ENCODE data around the gene SPTLC3. TPM values are rescaled to one million over a fixed set of nuclear protein-coding genes. Genes with fewer than 3 reads are reported as not detected.

SPTLC3 gene
- polyA plus RNA-seq, 1 donor, result 42.0 TPM

DNA sequence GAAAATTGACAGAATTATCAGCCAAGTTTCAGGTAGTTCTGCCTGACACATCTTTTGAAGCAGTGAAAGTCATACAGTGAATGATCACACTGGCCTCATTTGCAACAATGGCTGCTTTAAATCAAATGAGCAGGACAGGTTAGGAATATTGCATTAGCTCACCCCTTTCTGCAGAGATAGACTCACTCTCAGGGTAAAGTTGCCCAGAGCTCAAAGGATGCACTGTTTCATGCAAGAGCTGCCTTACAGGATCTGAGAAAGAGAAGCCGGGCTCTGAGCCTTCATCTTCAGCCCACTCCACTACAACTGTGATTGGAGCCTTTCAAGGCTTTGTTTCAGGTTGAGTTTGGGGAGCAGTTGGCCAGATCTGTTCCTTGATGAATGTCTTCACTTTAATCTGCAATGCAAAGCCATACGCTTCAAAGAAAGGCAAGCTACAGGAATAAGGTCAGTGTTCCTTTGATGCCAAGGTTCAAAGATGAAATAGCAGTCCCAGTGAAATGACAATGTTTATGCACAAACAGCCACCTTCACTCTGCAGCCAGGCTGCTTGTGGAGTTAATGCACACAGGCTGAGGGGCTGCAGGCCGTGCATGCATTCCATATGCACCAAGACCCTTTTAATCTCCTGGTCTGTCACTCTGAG is 121.4 kb downstream of the SPTLC3 start:
- no CpG with 5 or more reads among the region's 3 CpGs for WGBS (ENCODE audit: insufficient coverage, low lambda C conversion rate)
- peaks cover 76% of the 10 kb centered on the region for H3K36me3 ChIP-seq (ENCODE audit: control insufficient read depth, insufficient read depth, low read length)

DNA sequence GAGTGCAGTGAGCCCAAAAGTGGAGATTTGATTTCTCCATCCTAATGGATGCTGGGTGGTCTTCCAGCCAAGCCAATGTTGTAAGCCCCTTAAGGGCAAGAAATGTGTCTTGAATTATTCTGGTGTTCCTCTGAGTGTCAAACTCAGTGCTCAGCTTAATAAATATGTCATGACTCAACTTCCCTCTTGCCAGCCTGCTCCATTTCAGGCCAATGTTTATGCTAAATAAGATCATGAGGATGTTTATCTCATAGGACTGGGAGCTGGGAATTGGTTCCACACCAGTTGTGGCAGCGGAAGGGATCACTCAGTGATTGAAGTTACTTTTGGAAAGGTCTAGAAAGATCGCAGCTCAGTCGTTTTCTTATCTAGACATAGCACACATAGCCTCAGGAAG is 121.9 kb downstream of the SPTLC3 start:
- Histone ChIP-seq H3K4me3 (ENCODE audit: low read length) (no peak overlapping the region), H3K27ac (ENCODE audit: low read length) (no peak overlapping the region), H3K9me3 (ENCODE audit: control insufficient read depth, low read depth, low read length) (peaks cover 5% of the 10 kb centered on the region), H3K4me1 (ENCODE audit: control insufficient read depth, insufficient read depth, low read length) (no peaks in the 10 kb centered on the region), H3K27me3 (ENCODE audit: control insufficient read depth, insufficient read depth, low read length) (no peaks in the 10 kb centered on the region), H3K36me3 (ENCODE audit: control insufficient read depth, insufficient read depth, low read length) (peaks cover 71% of the 10 kb centered on the region)
- 80% methylated on average over 1 of the region's 3 CpGs for WGBS (ENCODE audit: insufficient coverage, low lambda C conversion rate)
- DNase-seq, result no peak

More for the DNA sequence above, 121.4 kb downstream of the SPTLC3 start:
- Histone ChIP-seq H3K4me1 (ENCODE audit: control insufficient read depth, insufficient read depth, low read length) (no peaks in the 10 kb centered on the region), H3K4me3 (ENCODE audit: low read length) (no peak overlapping the region), H3K9me3 (ENCODE audit: control insufficient read depth, low read depth, low read length) (peaks cover 5% of the 10 kb centered on the region), H3K27me3 (ENCODE audit: control insufficient read depth, insufficient read depth, low read length) (no peaks in the 10 kb centered on the region), H3K27ac (ENCODE audit: low read length) (no peak overlapping the region)
- DNase-seq, result no peak

DNA sequence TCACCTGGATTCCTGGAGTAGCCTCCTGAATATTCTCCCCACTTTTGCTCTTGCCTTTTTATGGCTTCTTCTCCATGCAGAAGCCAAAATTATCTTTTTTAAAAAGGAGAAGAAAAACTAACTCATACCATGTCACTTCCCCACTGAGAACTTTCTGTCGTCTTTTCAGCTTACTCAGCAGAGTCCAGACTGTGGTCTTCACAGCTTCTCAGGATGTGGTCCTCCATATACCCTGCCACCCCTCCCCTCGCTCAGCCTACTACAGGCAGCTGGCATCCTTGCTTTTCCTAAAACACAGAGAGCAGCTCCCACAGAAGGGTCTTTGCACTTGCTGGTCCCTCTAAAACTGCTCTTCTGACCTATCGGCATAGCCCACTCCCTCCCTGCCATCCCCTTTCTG is 122.9 kb downstream of the SPTLC3 start:
- WGBS (ENCODE audit: insufficient coverage, low lambda C conversion rate), result 0% methylated on average over 1 of the region's 3 CpGs
- no peaks in the 10 kb centered on the region for H3K27me3 ChIP-seq (ENCODE audit: control insufficient read depth, insufficient read depth, low read length)
- H3K27ac ChIP-seq (ENCODE audit: low read length), result no peak overlapping the region
- no peaks in the 10 kb centered on the region for H3K4me1 ChIP-seq (ENCODE audit: control insufficient read depth, insufficient read depth, low read length)
- peaks cover 5% of the 10 kb centered on the region for H3K9me3 ChIP-seq (ENCODE audit: control insufficient read depth, low read depth, low read length)
- H3K4me3 ChIP-seq (ENCODE audit: low read length), result no peak overlapping the region
- no peak for DNase-seq
- peaks cover 61% of the 10 kb centered on the region for H3K36me3 ChIP-seq (ENCODE audit: control insufficient read depth, insufficient read depth, low read length)

DNA sequence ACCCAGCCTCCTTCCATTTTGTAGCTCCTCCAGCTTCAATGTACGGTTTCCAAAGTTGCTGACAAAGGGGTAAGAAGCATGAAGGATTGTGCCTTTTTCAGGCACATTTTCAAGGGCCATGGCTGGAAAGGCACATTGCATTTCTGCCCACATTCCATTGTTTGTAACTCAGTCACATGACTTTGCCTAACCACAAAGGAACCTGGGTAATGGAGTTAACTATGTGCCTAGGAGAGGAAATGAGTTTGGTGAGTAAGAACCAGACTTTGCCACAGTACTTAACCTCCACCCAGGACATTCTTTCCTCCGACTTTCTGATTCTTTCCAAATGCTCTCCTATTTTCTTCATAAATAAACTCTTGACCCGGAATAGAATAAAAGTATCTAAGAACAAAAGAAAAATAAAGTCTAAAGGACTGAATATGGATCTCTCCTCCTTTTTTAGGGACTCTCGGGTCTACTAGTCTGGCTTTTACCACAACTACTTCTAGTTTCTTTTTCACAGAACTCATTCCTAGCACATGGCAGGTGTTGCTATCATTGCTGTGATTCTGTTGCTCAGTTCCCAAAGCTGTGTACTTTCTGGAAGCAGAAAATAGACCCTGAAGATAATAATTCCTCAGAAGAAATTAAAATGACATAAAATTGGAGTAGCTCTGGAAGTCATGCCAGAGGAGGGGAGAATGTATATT is 130.8 kb downstream of the SPTLC3 start:
- no peaks in the 10 kb centered on the region for H3K4me1 ChIP-seq (ENCODE audit: control insufficient read depth, insufficient read depth, low read length)
- peaks cover 32% of the 10 kb centered on the region for H3K36me3 ChIP-seq (ENCODE audit: control insufficient read depth, insufficient read depth, low read length)
- H3K27me3 ChIP-seq (ENCODE audit: control insufficient read depth, insufficient read depth, low read length), result no peaks in the 10 kb centered on the region
- H3K9me3 ChIP-seq (ENCODE audit: control insufficient read depth, low read depth, low read length), result no peaks in the 10 kb centered on the region
- H3K27ac ChIP-seq (ENCODE audit: low read length), result no peak overlapping the region
- WGBS (ENCODE audit: insufficient coverage, low lambda C conversion rate), result 100% methylated on average over 2 of the region's 4 CpGs
- H3K4me3 ChIP-seq (ENCODE audit: low read length), result no peak overlapping the region
- DNase-seq, result no peak

DNA sequence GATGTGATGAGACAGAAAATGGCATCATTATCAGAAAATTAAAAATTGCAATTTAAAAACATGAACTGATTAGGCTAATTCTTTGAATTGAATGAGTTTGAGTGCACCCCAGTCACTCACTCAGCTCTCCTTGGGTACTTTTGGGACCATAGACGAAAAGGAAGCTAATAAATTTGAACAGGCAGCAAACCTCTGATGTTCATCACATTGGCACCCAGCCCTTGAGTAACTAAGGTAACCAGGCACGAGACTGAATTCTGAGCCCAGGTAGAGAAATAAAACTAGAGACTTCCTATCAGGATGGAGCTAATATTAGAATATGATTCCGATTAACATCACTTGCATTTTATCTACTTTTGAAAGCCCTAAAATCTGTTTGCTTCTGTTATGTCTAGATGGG is 131.4 kb downstream of the SPTLC3 start:
- DNase-seq, result no peak
- H3K36me3 ChIP-seq (ENCODE audit: control insufficient read depth, insufficient read depth, low read length), result peaks cover 30% of the 10 kb centered on the region
- 80% methylated on average over 1 of the region's 3 CpGs for WGBS (ENCODE audit: insufficient coverage, low lambda C conversion rate)

DNA sequence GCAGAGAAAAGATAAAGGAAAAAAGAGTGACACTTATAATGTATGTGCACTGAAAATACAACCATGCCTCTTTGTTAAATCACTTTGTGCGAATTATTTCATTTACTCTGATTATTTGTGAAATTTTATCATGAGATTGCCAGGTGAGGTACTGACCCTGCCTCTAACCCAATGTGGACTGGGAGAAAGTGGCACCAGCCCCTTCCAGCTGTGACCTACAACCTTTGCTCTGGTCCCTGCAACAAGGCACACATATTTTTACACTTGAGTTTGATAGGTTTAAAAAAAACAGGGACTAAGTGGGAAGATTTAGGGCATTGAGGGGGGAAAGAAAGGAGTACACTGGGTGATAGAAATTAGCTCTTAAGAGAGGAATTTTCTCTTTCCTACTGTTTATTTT is 132.0 kb downstream of the SPTLC3 start:
- Histone ChIP-seq H3K36me3 (ENCODE audit: control insufficient read depth, insufficient read depth, low read length) (peaks cover 30% of the 10 kb centered on the region), H3K4me3 (ENCODE audit: low read length) (no peak overlapping the region), H3K9me3 (ENCODE audit: control insufficient read depth, low read depth, low read length) (no peaks in the 10 kb centered on the region), H3K4me1 (ENCODE audit: control insufficient read depth, insufficient read depth, low read length) (no peaks in the 10 kb centered on the region), H3K27me3 (ENCODE audit: control insufficient read depth, insufficient read depth, low read length) (no peaks in the 10 kb centered on the region), H3K27ac (ENCODE audit: low read length) (no peak overlapping the region)
- WGBS (ENCODE audit: insufficient coverage, low lambda C conversion rate), result 100% methylated on average over 1 of the region's 1 CpG
- no peak for DNase-seq

More for the DNA sequence above, 131.4 kb downstream of the SPTLC3 start:
- no peaks in the 10 kb centered on the region for H3K4me1 ChIP-seq (ENCODE audit: control insufficient read depth, insufficient read depth, low read length)
- no peak overlapping the region for H3K27ac ChIP-seq (ENCODE audit: low read length)
- no peaks in the 10 kb centered on the region for H3K27me3 ChIP-seq (ENCODE audit: control insufficient read depth, insufficient read depth, low read length)
- no peak overlapping the region for H3K4me3 ChIP-seq (ENCODE audit: low read length)
- no peaks in the 10 kb centered on the region for H3K9me3 ChIP-seq (ENCODE audit: control insufficient read depth, low read depth, low read length)

DNA sequence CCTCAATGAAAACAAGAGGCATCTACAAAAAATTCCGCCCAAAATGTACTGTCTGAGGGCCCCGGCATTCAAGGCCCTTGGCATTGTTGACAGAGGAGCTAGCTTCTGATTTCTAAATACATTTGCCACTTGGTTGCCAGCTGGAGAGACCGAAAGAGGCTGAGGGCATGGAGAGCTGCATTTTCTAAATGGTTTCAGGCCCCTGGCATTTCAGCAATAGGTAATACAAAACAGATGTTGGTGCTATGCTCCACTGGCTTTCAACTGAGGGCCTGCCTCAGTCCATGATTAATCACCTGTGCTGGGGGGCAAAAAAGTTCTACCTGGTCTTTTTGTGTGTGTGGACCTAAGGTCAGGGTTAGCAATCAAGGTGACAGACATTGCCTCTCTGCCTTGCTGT is 132.8 kb downstream of the SPTLC3 start:
- no CpG with 5 or more reads among the region's 3 CpGs for WGBS (ENCODE audit: insufficient coverage, low lambda C conversion rate)
- Histone ChIP-seq H3K27me3 (ENCODE audit: control insufficient read depth, insufficient read depth, low read length) (no peaks in the 10 kb centered on the region), H3K4me1 (ENCODE audit: control insufficient read depth, insufficient read depth, low read length) (no peaks in the 10 kb centered on the region), H3K4me3 (ENCODE audit: low read length) (no peak overlapping the region), H3K36me3 (ENCODE audit: control insufficient read depth, insufficient read depth, low read length) (peaks cover 30% of the 10 kb centered on the region), H3K27ac (ENCODE audit: low read length) (no peak overlapping the region), H3K9me3 (ENCODE audit: control insufficient read depth, low read depth, low read length) (no peaks in the 10 kb centered on the region)
- no peak for DNase-seq

- Histone ChIP-seq H3K4me1 (ENCODE audit: control insufficient read depth, insufficient read depth, low read length) (no peaks in the 10 kb centered on the region), H3K36me3 (ENCODE audit: control insufficient read depth, insufficient read depth, low read length) (peaks cover 34% of the 10 kb centered on the region), H3K9me3 (ENCODE audit: control insufficient read depth, low read depth, low read length) (no peaks in the 10 kb centered on the region), H3K4me3 (ENCODE audit: low read length) (no peak overlapping the region), H3K27ac (ENCODE audit: low read length) (no peak overlapping the region), H3K27me3 (ENCODE audit: control insufficient read depth, insufficient read depth, low read length) (no peaks in the 10 kb centered on the region)
- no peak for DNase-seq
- WGBS (ENCODE audit: insufficient coverage, low lambda C conversion rate), result no CpG with 5 or more reads among the region's 1 CpG
These were observed 133.4 kb downstream of the SPTLC3 start for GRCh38 chr20:13142143-13142542.

DNA sequence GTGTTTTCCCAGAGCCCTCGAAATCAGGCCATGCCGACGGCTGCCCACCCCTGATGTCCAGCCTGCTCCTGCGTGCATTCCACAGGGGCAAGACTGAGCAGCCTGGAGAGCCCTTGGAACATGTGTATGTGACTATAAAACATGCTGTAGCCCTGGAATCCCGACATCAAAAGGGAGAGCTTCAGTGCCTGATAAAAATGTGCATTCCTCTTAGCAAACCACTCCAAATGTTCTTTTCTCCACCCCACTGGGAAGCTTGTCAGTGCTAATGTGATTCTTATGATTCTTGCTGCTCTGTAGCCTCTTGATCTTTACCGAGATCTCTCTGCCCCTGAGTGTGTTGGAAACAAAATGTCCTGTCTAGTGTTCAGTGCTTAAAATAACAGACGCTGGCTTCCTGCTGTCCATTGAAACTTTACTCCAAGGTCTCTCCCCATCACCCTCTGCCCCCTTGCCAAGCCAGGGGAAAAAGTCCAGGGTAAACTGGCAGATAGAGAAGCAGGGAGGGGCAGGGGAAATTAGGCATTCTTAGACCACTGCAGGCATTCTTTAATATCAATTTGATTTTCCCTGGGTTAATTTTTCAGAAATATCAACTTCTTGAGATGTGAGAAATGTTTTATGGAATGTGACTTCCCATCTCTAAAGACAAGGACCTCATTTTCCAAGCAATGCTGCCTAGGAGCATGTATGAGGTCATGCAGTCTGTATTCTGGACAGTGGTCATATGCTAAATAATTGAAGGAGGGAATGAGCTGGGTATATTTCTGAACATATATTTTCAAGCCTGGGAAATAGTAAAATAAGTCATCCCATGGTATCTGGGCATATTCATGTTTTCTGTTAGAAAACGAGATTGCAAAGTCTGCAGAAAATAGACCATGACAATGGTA is 138.5 kb downstream of the SPTLC3 start:
- H3K27ac ChIP-seq (ENCODE audit: low read length), result no peak overlapping the region
- no peak for DNase-seq
- H3K27me3 ChIP-seq (ENCODE audit: control insufficient read depth, insufficient read depth, low read length), result no peaks in the 10 kb centered on the region
- H3K36me3 ChIP-seq (ENCODE audit: control insufficient read depth, insufficient read depth, low read length), result peaks cover 33% of the 10 kb centered on the region
- no peak overlapping the region for H3K4me3 ChIP-seq (ENCODE audit: low read length)
- WGBS (ENCODE audit: insufficient coverage, low lambda C conversion rate), result no CpG with 5 or more reads among the region's 8 CpGs
- H3K4me1 ChIP-seq (ENCODE audit: control insufficient read depth, insufficient read depth, low read length), result no peaks in the 10 kb centered on the region
- no peaks in the 10 kb centered on the region for H3K9me3 ChIP-seq (ENCODE audit: control insufficient read depth, low read depth, low read length)

DNA sequence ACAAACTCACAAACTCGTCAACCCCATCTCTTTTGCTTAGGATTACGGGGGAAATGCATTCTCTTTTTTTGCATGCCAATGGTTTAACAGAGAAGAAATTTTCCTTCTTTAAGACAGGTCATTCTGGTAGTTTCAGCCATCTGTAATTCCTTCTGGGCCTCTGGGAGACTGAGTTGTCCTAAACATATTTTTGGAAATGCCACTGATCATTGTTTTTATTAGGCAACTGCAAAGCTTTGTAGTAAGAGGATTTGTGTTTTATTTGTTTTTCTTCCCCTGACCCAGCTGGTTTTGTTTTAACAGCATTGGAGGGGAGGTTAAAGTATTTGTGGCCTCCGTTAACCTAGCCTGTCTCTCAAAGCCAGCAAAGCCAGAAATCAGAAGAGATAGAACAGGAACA is 139.2 kb downstream of the SPTLC3 start:
- H3K4me1 ChIP-seq (ENCODE audit: control insufficient read depth, insufficient read depth, low read length), result no peaks in the 10 kb centered on the region
- H3K4me3 ChIP-seq (ENCODE audit: low read length), result no peak overlapping the region
- H3K9me3 ChIP-seq (ENCODE audit: control insufficient read depth, low read depth, low read length), result no peaks in the 10 kb centered on the region
- DNase-seq, result no peak
- peaks cover 32% of the 10 kb centered on the region for H3K36me3 ChIP-seq (ENCODE audit: control insufficient read depth, insufficient read depth, low read length)
- H3K27ac ChIP-seq (ENCODE audit: low read length), result no peak overlapping the region
- no peaks in the 10 kb centered on the region for H3K27me3 ChIP-seq (ENCODE audit: control insufficient read depth, insufficient read depth, low read length)
- whole genome bisulfite sequencing (ENCODE audit: insufficient coverage, low lambda C conversion rate), result no CpG with 5 or more reads among the region's 3 CpGs

Measured in large intestine (tissue), 3 donors.